ENCODE measurements around the gene SLC22A4. TPM values are rescaled to one million over a fixed set of nuclear protein-coding genes. Genes with fewer than 3 reads are reported as not detected.

Gene SLC22A4
- total RNA-seq, 1 experiment from 2014 or later: 1.5 TPM

DNA sequence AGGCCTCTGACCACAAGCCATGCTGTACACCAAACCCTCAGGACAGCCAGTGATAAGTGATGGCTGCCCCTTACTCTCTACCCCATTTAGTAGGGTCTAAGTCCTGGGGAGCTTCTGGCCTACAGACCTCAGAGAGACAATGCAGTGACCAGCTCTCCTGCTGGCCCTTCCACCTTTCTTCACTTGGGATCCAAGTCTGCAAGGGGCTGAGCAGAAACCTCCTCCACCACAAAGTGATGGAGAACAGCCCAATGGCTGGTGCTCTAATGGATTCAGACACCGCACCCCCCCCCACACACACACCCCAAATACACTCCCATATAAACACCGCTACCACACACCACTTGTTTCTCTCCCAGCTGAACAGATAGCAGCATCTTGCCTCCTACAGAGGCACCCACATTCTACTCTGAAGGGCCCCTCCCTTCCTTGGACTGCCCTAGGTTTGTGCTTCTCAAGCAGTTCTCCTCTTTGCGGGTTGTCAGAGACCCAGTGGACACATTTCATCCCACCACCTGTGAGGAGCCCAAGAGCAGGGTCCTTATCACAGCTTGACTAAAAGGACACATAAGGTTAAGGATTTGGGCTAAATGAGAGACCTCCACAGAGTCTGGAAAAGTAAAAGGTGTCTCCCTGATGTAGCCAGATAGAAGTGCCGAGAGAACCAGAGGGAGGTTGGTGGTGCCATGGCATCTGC is 38.0 kb upstream of the SLC22A4 start:
- intact Hi-C loops (cut with micrococcal nuclease; ENCODE audit: unreplicated experiment): no loop called here
- CTCF ChIA-PET: no interaction called here
- BruUV-seq (replicated peaks): no TSS peak

GRCh38 chr5:132256783-132257130 is 37.4 kb upstream of the SLC22A4 start:
- Histone ChIP-seq H3K36me3 (ENCODE audit: control insufficient read depth, insufficient read depth, low read length) (no peaks in the 10 kb centered on the region), H3K9me3 (ENCODE audit: control insufficient read depth, insufficient read depth, low read depth, low read length) (no peaks in the 10 kb centered on the region), H3K27ac (ENCODE audit: low read length) (no peak overlapping the region), H3K4me1 (ENCODE audit: control insufficient read depth, insufficient read depth, low read length) (no peaks in the 10 kb centered on the region), H3K4me3 (ENCODE audit: low read depth in 2 of 2, low read length in 2 of 2) (peak overlapping the region in 1 of 2 experiments; percentile 41; a peak in 2 of 4 replicates), H3K27me3 (ENCODE audit: control insufficient read depth, insufficient read depth, low read length) (no peaks in the 10 kb centered on the region)
- no peak for TF ChIP-seq REST (IDR thresholded peaks at IDR 0.05; ENCODE audit: insufficient read depth in 1 of 2, low read depth in 2 of 2, low read length in 1 of 2)
- TF ChIP-seq POLR2AphosphoS5 (IDR thresholded peaks at IDR 0.05; ENCODE audit: low read depth, low read length): no peak
- no peak for TF ChIP-seq TCF7L2 (IDR thresholded peaks at IDR 0.05; ENCODE audit: low read depth, low read length)
- no peak for TF ChIP-seq SIN3A (IDR thresholded peaks at IDR 0.05; ENCODE audit: borderline replicate concordance, insufficient read depth, low read depth, low read length)
- TF ChIP-seq CTCF (IDR thresholded peaks at IDR 0.05): no peak
- no peak for DNase-seq (ENCODE audit: low read depth, low spot score)
- ChIA-PET POLR2A (no interaction called here), CTCF (no interaction called here)
- in situ Hi-C loops (cut with HindIII; ENCODE audit: low pct_unique_long_range_greater_than_20kb, low sequenced_read_pairs) (no loop called here), intact Hi-C loops (cut with micrococcal nuclease; ENCODE audit: unreplicated experiment) (no loop called here)
- ATAC-seq: no peak
- no TSS peak for BruUV-seq (replicated peaks)

More for the DNA sequence above, 38.0 kb upstream of the SLC22A4 start:
- Histone ChIP-seq H3K9me3 (ENCODE audit: control insufficient read depth, insufficient read depth, low read depth, low read length) (no peaks in the 10 kb centered on the region), H3K4me3 (ENCODE audit: low read depth in 2 of 2, low read length in 2 of 2) (no peak overlapping the region), H3K36me3 (ENCODE audit: control insufficient read depth, insufficient read depth, low read length) (no peaks in the 10 kb centered on the region), H3K27ac (ENCODE audit: low read length) (no peak overlapping the region), H3K4me1 (ENCODE audit: control insufficient read depth, insufficient read depth, low read length) (no peaks in the 10 kb centered on the region), H3K27me3 (ENCODE audit: control insufficient read depth, insufficient read depth, low read length) (no peaks in the 10 kb centered on the region)
- in situ Hi-C loops (cut with HindIII; ENCODE audit: low pct_unique_long_range_greater_than_20kb, low sequenced_read_pairs): no loop called here
- ATAC-seq (no peak), DNase-seq (ENCODE audit: low read depth, low spot score) (no peak)
- no peak for TF ChIP-seq POLR2AphosphoS5 (IDR thresholded peaks at IDR 0.05; ENCODE audit: low read depth, low read length)
- TF ChIP-seq SIN3A (IDR thresholded peaks at IDR 0.05; ENCODE audit: borderline replicate concordance, insufficient read depth, low read depth, low read length): no peak
- no peak for TF ChIP-seq CTCF (IDR thresholded peaks at IDR 0.05)
- TF ChIP-seq REST (IDR thresholded peaks at IDR 0.05; ENCODE audit: insufficient read depth in 1 of 2, low read depth in 2 of 2, low read length in 1 of 2): no peak
- no peak for TF ChIP-seq TCF7L2 (IDR thresholded peaks at IDR 0.05; ENCODE audit: low read depth, low read length)
- POLR2A ChIA-PET: no interaction called here

Data from Panc1 (cell line).